RWPE1 (cell line): ENCODE measurements around the gene NIPBL.
A peak's percentile ranks its signal among the peaks of the same experiment; 100 is the strongest.
"Not testable (repeated sequence)": the region's sequence is repeated elsewhere in the genome, so short reads cannot be mapped to it uniquely, and the experiment has no call there.

ENCODE experiments used
- CTCF ChIA-PET: fragments of 350-600 bp; sonication (Branson Sonifier 250); formaldehyde crosslinking; extraction: SDS; loops from one replicate; lab custom pipeline; 2021; lab: Yijun Ruan, JAX
- POLR2A ChIA-PET: fragments of 400-600 bp; formaldehyde crosslinking; extraction: SDS; loops from one replicate; lab custom pipeline; 2020; ENCODE audit warnings: antibody characterized with exemption; ENCODE audit not compliant: low non-redundant PET; lab: Yijun Ruan, JAX
- DNase-seq: peaks from one replicate; pipeline ENCODE4 v3.0.0; 2012; ENCODE audit warnings: low spot score
- H3K27ac ChIP-seq: fragments of 450-650 bp; 2 replicates; pipeline ENCODE4 v1.5.1; 2017
- CTCF ChIP-seq: fragments of 450-650 bp; conservative IDR thresholded peaks from 2 replicates; pipeline ENCODE4 v1.5.1; 2017; ENCODE audit warnings: low read depth, mild to moderate bottlenecking

The NIPBL gene

GRCh38 chr5:36888303-36888702 is 11.7 kb downstream of the NIPBL start:
- H3K27ac ChIP-seq, result no peak overlapping the region
- no peak for TF ChIP-seq CTCF
- DNase-seq, result no peak
- POLR2A ChIA-PET, result no interaction called here
- CTCF ChIA-PET, result no interaction called here

- CTCF ChIA-PET, result no interaction called here
- DNase-seq, result no peak
- POLR2A ChIA-PET, result no interaction called here
Measured at GRCh38 chr5:36889264-36889663, 12.7 kb downstream of the NIPBL start.

DNA sequence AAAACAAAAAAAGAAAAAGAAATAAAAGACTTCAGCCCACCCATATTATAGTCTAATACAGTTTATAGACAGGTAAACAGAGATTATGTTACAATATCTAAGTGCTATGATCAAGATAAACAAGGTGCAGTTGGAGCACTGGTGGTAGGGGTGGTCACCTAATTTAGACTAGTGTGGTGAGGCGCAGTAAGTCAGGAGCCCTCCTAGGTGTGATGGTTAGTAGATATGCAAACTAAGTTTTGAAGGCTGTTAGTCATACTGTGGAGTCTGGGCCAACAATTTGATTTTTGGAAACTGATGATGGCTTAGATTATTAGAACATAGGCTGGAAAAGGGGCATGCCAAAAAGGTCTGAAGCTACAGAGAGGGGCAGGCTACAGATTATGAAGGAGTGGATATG is 14.7 kb downstream of the NIPBL start:
- no peak overlapping the region for H3K27ac ChIP-seq
- DNase-seq, result no peak
- TF ChIP-seq CTCF, result no peak
- CTCF ChIA-PET, result no interaction called here
- POLR2A ChIA-PET, result no interaction called here

More at GRCh38 chr5:36889264-36889663, 12.7 kb downstream of the NIPBL start:
- no peak overlapping the region for H3K27ac ChIP-seq
- TF ChIP-seq CTCF, result no peak

DNA sequence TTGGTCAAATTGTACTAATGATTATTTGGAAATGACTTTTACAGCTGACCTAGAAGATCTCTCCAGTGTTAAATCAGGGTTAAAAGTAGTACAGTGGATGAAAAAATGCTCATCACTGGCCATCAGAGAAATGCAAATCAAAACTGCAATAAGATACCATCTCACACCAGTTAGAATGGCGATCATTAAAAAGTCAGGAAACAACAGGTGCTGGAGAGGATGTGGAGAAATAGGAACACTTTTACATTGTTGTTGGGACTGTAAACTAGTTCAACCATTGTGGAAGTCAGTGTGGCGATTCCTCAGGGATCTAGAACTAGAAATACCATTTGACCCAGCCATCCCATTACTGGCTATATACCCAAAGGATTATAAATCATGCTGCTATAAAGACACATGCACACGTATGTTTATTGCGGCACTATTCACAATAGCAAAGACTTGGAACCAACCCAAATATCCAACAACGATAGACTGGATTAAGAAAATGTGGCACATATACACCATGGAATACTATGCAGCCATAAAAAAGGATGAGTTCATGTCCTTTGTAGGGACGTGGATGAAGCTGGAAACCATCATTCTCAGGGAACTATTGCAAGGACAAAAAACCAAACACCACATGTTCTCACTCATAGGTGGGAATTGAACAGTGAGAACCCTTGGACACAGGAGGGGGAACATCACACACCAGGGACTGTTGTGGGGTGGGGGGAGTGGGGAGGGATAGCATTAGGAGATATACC is 15.7 kb downstream of the NIPBL start:
- DNase-seq, CTCF ChIA-PET, H3K27ac ChIP-seq, POLR2A ChIA-PET: not testable (repeated sequence)

GRCh38 chr5:36894954-36895353 is 18.4 kb downstream of the NIPBL start:
- CTCF ChIA-PET, result no interaction called here
- no peak for DNase-seq

DNA sequence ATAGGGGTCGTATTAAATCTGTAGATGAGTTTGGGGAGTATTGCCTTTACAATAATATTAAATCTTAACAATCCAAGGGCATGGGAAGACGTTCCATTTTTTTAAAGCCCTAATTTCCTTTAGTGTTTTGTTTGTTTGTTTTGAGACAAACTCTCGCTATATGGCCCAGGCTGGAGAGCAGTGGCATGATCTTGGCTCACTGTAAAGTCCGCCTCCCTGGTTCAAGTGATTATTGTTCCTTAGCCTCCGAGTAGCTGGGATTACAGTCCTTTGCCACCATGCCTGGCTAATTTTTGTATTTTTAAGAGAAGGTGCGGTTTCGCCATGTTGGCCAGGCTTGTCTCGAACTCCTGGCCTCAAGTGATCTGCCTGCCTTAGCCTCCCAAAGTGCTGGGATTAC is 19.9 kb downstream of the NIPBL start:
- ChIA-PET CTCF (no interaction called here), POLR2A (no interaction called here)
- no peak overlapping the region for H3K27ac ChIP-seq
- TF ChIP-seq CTCF, result no peak
- no peak for DNase-seq

More at GRCh38 chr5:36894954-36895353, 18.4 kb downstream of the NIPBL start:
- H3K27ac ChIP-seq, result no peak overlapping the region
- no peak for TF ChIP-seq CTCF
- POLR2A ChIA-PET, result no interaction called here

- DNase-seq, result peak; percentile 10
- ChIA-PET CTCF (no interaction called here), POLR2A (no interaction called here)
- H3K27ac ChIP-seq, result no peak overlapping the region
- no peak for TF ChIP-seq CTCF
Measured at GRCh38 chr5:36897616-36898015, 21.0 kb downstream of the NIPBL start.
